WTC11 (cell line): ENCODE data around the gene REELD1.

Experiments used
- CBFB ChIP-seq: sonication (generic); formaldehyde crosslinking; IDR thresholded peaks from 2 replicates; pipeline ENCODE4 v1.8.1; 2022; ENCODE audit warnings: mild to moderate bottlenecking, low read depth, missing genetic modification reagents
- EMX1 ChIP-seq: fragments of 250-450 bp; sonication (Bioruptor Pico); IDR thresholded peaks from 2 replicates; pipeline ENCODE4 v1.8.0; 2021; ENCODE audit warnings: mild to moderate bottlenecking
- GABPB1 ChIP-seq: sonication (generic); formaldehyde crosslinking; IDR thresholded peaks from 2 replicates; pipeline ENCODE4 v1.8.1; 2023; ENCODE audit warnings: mild to moderate bottlenecking, missing genetic modification reagents
- NR2C2 ChIP-seq: sonication (generic); formaldehyde crosslinking; IDR thresholded peaks from 2 replicates; pipeline ENCODE4 v1.8.0; 2022; ENCODE audit warnings: mild to moderate bottlenecking, missing genetic modification reagents
- TCF7 ChIP-seq: sonication (generic); formaldehyde crosslinking; IDR thresholded peaks from 2 replicates; pipeline ENCODE4 v1.8.0; 2022; ENCODE audit warnings: mild to moderate bottlenecking, low read depth, missing genetic modification reagents, moderate library complexity
- TF ChIP-seq, protein P1 (sequence below): fragments of 200-600 bp; IDR thresholded peaks from 2 replicates; pipeline ENCODE4 v1.8.0; 2022; ENCODE audit warnings: antibody characterized with exemption
- TF ChIP-seq, protein P2 (sequence below): sonication (generic); formaldehyde crosslinking; IDR thresholded peaks from 2 replicates; pipeline ENCODE4 v1.8.1; 2023; ENCODE audit warnings: mild to moderate bottlenecking, missing genetic modification reagents, moderate library complexity
- TF ChIP-seq, protein P3 (sequence below): sonication (generic); formaldehyde crosslinking; IDR thresholded peaks from 2 replicates; pipeline ENCODE4 v1.8.1; 2022; ENCODE audit warnings: low read depth, missing genetic modification reagents, borderline replicate concordance

DNA sequence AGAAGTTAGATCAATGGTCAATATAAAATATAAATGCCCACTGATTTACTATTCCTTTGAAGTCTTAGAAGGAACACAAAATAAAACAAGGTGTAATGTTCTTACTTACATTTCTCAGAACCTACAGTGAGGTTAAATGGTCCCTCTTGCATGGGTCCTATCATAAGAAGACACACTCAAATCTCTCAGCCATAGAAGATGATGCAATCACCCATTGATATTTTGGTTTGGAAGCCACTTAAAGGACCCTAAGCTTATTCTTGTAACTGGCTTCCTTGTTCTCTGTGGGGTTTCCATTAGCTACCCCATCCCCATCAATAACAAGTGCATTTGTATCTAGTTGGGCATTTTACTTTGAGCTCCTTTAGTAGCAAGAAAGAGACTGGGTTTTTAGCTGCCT, 15.1 kb downstream of the REELD1 start:
- TF ChIP-seq, protein P1, sequence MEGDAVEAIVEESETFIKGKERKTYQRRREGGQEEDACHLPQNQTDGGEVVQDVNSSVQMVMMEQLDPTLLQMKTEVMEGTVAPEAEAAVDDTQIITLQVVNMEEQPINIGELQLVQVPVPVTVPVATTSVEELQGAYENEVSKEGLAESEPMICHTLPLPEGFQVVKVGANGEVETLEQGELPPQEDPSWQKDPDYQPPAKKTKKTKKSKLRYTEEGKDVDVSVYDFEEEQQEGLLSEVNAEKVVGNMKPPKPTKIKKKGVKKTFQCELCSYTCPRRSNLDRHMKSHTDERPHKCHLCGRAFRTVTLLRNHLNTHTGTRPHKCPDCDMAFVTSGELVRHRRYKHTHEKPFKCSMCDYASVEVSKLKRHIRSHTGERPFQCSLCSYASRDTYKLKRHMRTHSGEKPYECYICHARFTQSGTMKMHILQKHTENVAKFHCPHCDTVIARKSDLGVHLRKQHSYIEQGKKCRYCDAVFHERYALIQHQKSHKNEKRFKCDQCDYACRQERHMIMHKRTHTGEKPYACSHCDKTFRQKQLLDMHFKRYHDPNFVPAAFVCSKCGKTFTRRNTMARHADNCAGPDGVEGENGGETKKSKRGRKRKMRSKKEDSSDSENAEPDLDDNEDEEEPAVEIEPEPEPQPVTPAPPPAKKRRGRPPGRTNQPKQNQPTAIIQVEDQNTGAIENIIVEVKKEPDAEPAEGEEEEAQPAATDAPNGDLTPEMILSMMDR, result no peak
- TF ChIP-seq EMX1 (no peak), GABPB1 (no peak), NR2C2 (CRISPR knock-in tag) (no peak), TCF7 (CRISPR knock-in tag) (no peak), CBFB (CRISPR knock-in tag) (no peak)
- TF ChIP-seq, protein P2, sequence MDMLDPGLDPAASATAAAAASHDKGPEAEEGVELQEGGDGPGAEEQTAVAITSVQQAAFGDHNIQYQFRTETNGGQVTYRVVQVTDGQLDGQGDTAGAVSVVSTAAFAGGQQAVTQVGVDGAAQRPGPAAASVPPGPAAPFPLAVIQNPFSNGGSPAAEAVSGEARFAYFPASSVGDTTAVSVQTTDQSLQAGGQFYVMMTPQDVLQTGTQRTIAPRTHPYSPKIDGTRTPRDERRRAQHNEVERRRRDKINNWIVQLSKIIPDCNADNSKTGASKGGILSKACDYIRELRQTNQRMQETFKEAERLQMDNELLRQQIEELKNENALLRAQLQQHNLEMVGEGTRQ (CRISPR knock-in tag), result no peak
- TF ChIP-seq, protein P3, sequence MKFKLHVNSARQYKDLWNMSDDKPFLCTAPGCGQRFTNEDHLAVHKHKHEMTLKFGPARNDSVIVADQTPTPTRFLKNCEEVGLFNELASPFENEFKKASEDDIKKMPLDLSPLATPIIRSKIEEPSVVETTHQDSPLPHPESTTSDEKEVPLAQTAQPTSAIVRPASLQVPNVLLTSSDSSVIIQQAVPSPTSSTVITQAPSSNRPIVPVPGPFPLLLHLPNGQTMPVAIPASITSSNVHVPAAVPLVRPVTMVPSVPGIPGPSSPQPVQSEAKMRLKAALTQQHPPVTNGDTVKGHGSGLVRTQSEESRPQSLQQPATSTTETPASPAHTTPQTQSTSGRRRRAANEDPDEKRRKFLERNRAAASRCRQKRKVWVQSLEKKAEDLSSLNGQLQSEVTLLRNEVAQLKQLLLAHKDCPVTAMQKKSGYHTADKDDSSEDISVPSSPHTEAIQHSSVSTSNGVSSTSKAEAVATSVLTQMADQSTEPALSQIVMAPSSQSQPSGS, result no peak
